K562 (cell line): Measurements from ENCODE around the gene RAB5A. TPM values are rescaled to one million over a fixed set of nuclear protein-coding genes. Genes with fewer than 3 reads are reported as not detected.
A peak's percentile ranks its signal among the peaks of the same experiment; 100 is the strongest.

ENCODE experiments used
- ADNP ChIP-seq: fragments of 200-800 bp; sonication (Bioruptor generic); IDR thresholded peaks from 2 replicates; pipeline ENCODE4 v1.6.1; 2016; ENCODE audit warnings: missing genetic modification characterization, missing compliant biosample characterization
- ARID1B ChIP-seq: fragments of 450-650 bp; IDR thresholded peaks from 2 replicates; pipeline ENCODE4 v1.6.1; 2016; ENCODE audit warnings: antibody characterized with exemption, mild to moderate bottlenecking, inconsistent platforms
- CBFA2T3 ChIP-seq: fragments of 450-650 bp; IDR thresholded peaks from 2 replicates; pipeline ENCODE4 v1.6.1; 2017
- DPF2 ChIP-seq: fragments of 450-650 bp; IDR thresholded peaks from 2 replicates; pipeline ENCODE4 v1.6.1; 2016
- HMBOX1 ChIP-seq: sonication (generic); IDR thresholded peaks from 2 replicates; pipeline ENCODE4 v1.6.1; 2016
- MAFG ChIP-seq: fragments of 450-650 bp; conservative IDR thresholded peaks from 2 replicates; pipeline ENCODE4 v1.6.1; 2016; ENCODE audit warnings: missing genetic modification characterization, missing compliant biosample characterization
- MTA2 ChIP-seq: fragments of 450-650 bp; IDR thresholded peaks from 2 replicates; pipeline ENCODE4 v1.6.1; 2016; ENCODE audit warnings: low read depth
- RCOR1 ChIP-seq, 2 experiments: IDR thresholded peaks; 2 replicates each; pipeline ENCODE4 v1.6.1; 2012; ENCODE audit warnings: low read depth in 2 of 2, low read length in 2 of 2, borderline replicate concordance in 1 of 2, improper control_type of control experiment in 1 of 2
- RREB1 ChIP-seq: fragments of 250-450 bp; sonication (Bioruptor Pico); IDR thresholded peaks from 2 replicates; pipeline ENCODE4 v1.4.0; 2020
- SMARCE1 ChIP-seq: fragments of 450-650 bp; IDR thresholded peaks from 2 replicates; pipeline ENCODE4 v1.7.1; 2016; ENCODE audit warnings: mild to moderate bottlenecking
- TAL1 ChIP-seq: fragments of 450-650 bp; IDR thresholded peaks from 2 replicates; pipeline ENCODE4 v1.6.1; 2016; ENCODE audit warnings: mild to moderate bottlenecking
- polyA plus RNA-seq, 8 experiments: library from polyadenylated mRNA; depleted of rRNA in 4 of 8; stranded (reverse) in 5 of 8; unstranded in 3 of 8; fragments of >200 nt; fragmentation: Nextera tagmentation in 2 of 8; fragmentation: Illumina TruSeq in 1 of 8; extraction: Ambion mirVana in 2 of 8; extraction: Trizol in 1 of 8; gene quantifications; 2 replicates each; pipeline versions ENCODE4 v1.2.1 to v1.2.3, GENCODE V29; 2011 to 2014; ENCODE audit warnings: inconsistent platforms in 1 of 8, missing spikeins in 1 of 8
- total RNA-seq, 7 experiments: library from RNA; depleted of rRNA in 6 of 7; stranded (reverse); fragments of >200 nt in 6 of 7; fragmentation: Illumina TruSeq in 2 of 7; extraction: Trizol in 2 of 7; gene quantifications; 2 replicates each; pipeline versions ENCODE4 v1.2.1 to v1.2.3, GENCODE V29; 2011 to 2021; ENCODE audit warnings: low replicate concordance in 1 of 7

Gene RAB5A
- total and polyA plus RNA-seq, 9 of the 15 experiments (the other 6 are each of a cell fraction or from before 2014, with no cell fraction given): 28.3 to 64.2 (median 49.0) TPM

- no peak for TF ChIP-seq MAFG (tag)
- peak; percentile 62 for TF ChIP-seq TAL1
- no peak for TF ChIP-seq RREB1 (CRISPR knock-in tag)
- TF ChIP-seq ADNP (tag): 0 out of 2 replicates have a peak, but pooled peaks have one; percentile 28
- peak in 1 of 2 experiments; percentile 40; a peak in 1 of 4 replicates for TF ChIP-seq RCOR1 (IDR thresholded peaks at IDR 0.05; ENCODE audit: borderline replicate concordance in 1 of 2, low read depth in 2 of 2, low read length in 2 of 2)
- peak; percentile 51; the same call in 1 of the 2 replicates for TF ChIP-seq DPF2
- TF ChIP-seq SMARCE1: 0 out of 2 replicates have a peak, but pooled peaks have one; percentile 27
- TF ChIP-seq HMBOX1: peak; percentile 49; the same call in 1 of the 2 replicates
- peak; percentile 42; the same call in 1 of the 2 replicates for TF ChIP-seq MTA2
- peak; percentile 76 for TF ChIP-seq ARID1B
- TF ChIP-seq CBFA2T3: peak; percentile 80
These were observed 20.9 kb downstream of the RAB5A start (continued) for GRCh38 chr3:19967812-19968211.
